HepG2 (cell line): Measurements from ENCODE around the gene ZNF747.

ENCODE experiments used
- CTCF ChIP-seq: sonication (generic); formaldehyde crosslinking; IDR thresholded peaks from 2 replicates; pipeline ENCODE4 v1.5.0; 2020; ENCODE audit warnings: mild to moderate bottlenecking, missing genetic modification reagents, moderate library complexity
- MAX ChIP-seq: IDR thresholded peaks from 2 replicates; pipeline ENCODE4 v1.6.1; 2012; ENCODE audit warnings: inconsistent platforms
- POLR2A ChIP-seq, 2 experiments: IDR thresholded peaks; 2 replicates each; pipeline ENCODE4 v1.6.1; 2011; ENCODE audit warnings: low read depth in 2 of 2, low read length in 2 of 2, mild to moderate bottlenecking in 1 of 2, moderate library complexity in 1 of 2; ENCODE audit not compliant: insufficient read depth in 1 of 2
- PRDM10 ChIP-seq: sonication (generic); formaldehyde crosslinking; IDR thresholded peaks from 2 replicates; pipeline ENCODE4 v1.4.0; 2020; ENCODE audit warnings: low read depth, missing genetic modification reagents
- RARG ChIP-seq: sonication (generic); formaldehyde crosslinking; IDR thresholded peaks from 2 replicates; pipeline ENCODE4 v1.4.0; 2020; ENCODE audit warnings: low read depth, mild to moderate bottlenecking, missing genetic modification reagents
- REST ChIP-seq, 2 experiments: IDR thresholded peaks; 2 replicates each; pipeline ENCODE4 v1.6.1; 2011 to 2012; ENCODE audit warnings: low read length in 2 of 2, borderline replicate concordance in 1 of 2, low read depth in 1 of 2, mild to moderate bottlenecking in 1 of 2, moderate library complexity in 1 of 2
- RFX3 ChIP-seq: IDR thresholded peaks from 2 replicates; pipeline ENCODE4 v1.6.1; 2016; ENCODE audit warnings: missing biosample characterization, missing genetic modification reagents
- SIN3A ChIP-seq: IDR thresholded peaks from 2 replicates; pipeline ENCODE4 v1.6.1; 2011; ENCODE audit warnings: low read depth, mild to moderate bottlenecking, control low read depth, low read length, borderline replicate concordance
- TRIM22 ChIP-seq: fragments of 450-650 bp; IDR thresholded peaks from 2 replicates; pipeline ENCODE4 v1.6.1; 2017
- YY1 ChIP-seq: IDR thresholded peaks from 2 replicates; pipeline ENCODE4 v1.6.1; 2011; ENCODE audit warnings: low read length, low read depth, moderate library complexity, mild to moderate bottlenecking; ENCODE audit not compliant: insufficient read depth, insufficient replicate concordance
- ZNF576 ChIP-seq: sonication (generic); formaldehyde crosslinking; IDR thresholded peaks from 2 replicates; pipeline ENCODE4 v1.4.0; 2020; ENCODE audit warnings: mild to moderate bottlenecking, missing genetic modification reagents
- ZNF639 ChIP-seq: conservative IDR thresholded peaks from 2 replicates; pipeline ENCODE4 v1.6.1; 2018; ENCODE audit warnings: missing genetic modification reagents
- ZSCAN29 ChIP-seq: sonication (generic); formaldehyde crosslinking; conservative IDR thresholded peaks from 2 replicates; pipeline ENCODE4 v1.4.0; 2020; ENCODE audit warnings: mild to moderate bottlenecking, missing genetic modification reagents

GRCh38 chr16:30558789-30559377 is 24.2 kb upstream of the ZNF747 start:
- no peak for TF ChIP-seq RFX3
- TF ChIP-seq CTCF (CRISPR knock-in tag): no peak
- no peak for TF ChIP-seq POLR2A (IDR thresholded peaks at IDR 0.05; ENCODE audit: insufficient read depth in 1 of 2, low read depth in 2 of 2, low read length in 2 of 2)
- no peak for TF ChIP-seq RARG (CRISPR knock-in tag)
- no peak for TF ChIP-seq PRDM10 (CRISPR knock-in tag)
- no peak for TF ChIP-seq TRIM22
- no peak for TF ChIP-seq ZNF639 (CRISPR knock-in tag)
- no peak for TF ChIP-seq ZNF576
- no peak for TF ChIP-seq YY1
- TF ChIP-seq REST (IDR thresholded peaks at IDR 0.05; ENCODE audit: borderline replicate concordance in 1 of 2, low read depth in 1 of 2, low read length in 2 of 2): no peak
- TF ChIP-seq MAX: no peak; the same call in 1 of the 2 replicates
- no peak for TF ChIP-seq SIN3A
- TF ChIP-seq ZSCAN29 (CRISPR knock-in tag): no peak
